GM19351 (cell line): ENCODE measurements around the gene GSDME.
A peak's percentile ranks its signal among the peaks of the same experiment; 100 is the strongest.
"Not testable (repeated sequence)": the region's sequence is repeated elsewhere in the genome, so short reads cannot be mapped to it uniquely, and the experiment has no call there.

Source experiments
- ATAC-seq: cut with Tn5 transposase; IDR thresholded peaks from one replicate; pipeline ENCODE4 v1.9.1; 2021; ENCODE audit warnings: mild to moderate bottlenecking, moderate library complexity; ENCODE audit not compliant: unreplicated experiment

Gene GSDME

GRCh38 chr7:24757353-24758275 is at the start of gene GSDME:
GSDME (minus strand) TSS chr7:24757464; CDS start chr7:24749774, 7,690 bp downstream.
- peak; percentile 60 for ATAC-seq

- ATAC-seq, result no peak
These were observed 45.0 kb upstream of the GSDME start for GRCh38 chr7:24802300-24802699.

DNA sequence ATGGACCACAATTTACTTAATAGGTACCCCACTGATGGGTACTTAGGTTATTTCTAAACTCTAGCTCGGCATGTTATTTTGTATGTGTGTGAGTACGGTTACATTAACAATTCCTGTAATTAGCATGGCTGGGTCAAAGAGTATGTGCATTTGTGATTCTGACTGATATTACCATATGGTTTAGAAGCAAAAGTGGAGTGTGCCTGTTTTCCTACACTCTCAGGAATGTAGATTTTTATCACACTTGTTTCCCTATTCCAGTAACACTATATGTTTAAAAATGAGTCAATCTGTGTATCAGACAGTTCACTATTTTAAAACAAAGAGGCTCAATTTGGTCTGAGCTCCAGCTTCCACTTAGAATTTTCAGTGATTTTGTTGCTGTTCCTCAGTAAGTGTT is 44.6 kb upstream of the GSDME start:
- no peak for ATAC-seq

DNA sequence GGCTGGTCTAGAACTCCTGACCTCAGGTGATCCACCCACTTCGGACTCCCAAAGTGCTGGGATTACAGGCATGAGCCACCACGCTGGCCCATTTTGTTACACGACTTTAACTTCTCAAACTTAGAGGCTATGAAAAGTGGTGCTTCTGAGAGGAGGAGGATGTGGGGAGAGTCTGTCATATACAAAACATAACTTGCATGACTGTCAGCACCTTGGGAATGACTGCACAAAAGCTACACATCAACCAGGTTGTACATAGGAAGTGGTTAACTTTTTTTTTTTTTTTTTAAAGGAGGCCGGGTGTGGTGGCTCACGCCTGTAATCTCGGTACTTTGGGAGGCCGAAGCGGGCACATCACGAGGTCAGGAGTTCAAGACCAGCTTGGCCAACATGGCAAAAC is 43.4 kb upstream of the GSDME start:
- no peak for ATAC-seq

GRCh38 chr7:24800073-24800472 is 42.8 kb upstream of the GSDME start:
- ATAC-seq, result no peak

DNA sequence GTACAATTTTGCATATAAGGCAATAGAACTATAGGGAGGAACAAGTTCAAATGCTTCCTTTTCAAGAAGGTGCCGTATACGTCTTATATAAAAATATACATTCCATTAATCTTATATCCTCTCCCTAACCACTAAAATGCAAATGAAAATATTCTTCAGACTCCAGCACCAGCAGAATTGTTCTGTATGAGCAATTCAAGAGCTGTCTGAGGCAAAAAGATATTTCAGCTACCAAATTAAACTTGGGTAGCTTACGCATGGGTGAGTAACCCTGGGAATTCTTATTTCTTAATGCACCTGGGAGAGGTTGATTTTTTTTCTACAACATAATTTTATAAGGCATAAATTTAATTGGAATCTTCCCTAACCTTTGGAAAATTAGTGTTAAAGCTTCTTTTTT is 42.2 kb upstream of the GSDME start:
- ATAC-seq, result no peak

GRCh38 chr7:24798261-24798660 is 41.0 kb upstream of the GSDME start:
- no peak for ATAC-seq

DNA sequence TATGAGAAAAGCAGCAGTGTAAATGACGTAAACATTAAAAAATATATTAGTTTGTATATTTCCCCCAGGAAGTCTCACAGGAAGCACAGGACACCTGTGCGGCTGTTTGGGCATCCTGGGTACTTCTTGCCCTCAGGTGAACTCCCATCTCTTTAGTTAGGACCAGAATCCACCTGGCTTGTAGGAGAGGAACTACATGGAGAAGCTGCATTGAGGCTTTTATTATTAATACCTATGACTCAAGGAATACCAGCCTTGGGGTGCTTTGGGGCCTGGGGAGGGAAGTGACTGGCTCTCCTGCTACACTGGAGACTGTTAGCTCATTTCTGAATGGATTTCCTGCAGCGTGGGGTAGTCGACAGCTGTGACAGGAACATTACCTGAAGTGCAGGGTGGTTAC is 40.0 kb upstream of the GSDME start:
- ATAC-seq, result no peak

DNA sequence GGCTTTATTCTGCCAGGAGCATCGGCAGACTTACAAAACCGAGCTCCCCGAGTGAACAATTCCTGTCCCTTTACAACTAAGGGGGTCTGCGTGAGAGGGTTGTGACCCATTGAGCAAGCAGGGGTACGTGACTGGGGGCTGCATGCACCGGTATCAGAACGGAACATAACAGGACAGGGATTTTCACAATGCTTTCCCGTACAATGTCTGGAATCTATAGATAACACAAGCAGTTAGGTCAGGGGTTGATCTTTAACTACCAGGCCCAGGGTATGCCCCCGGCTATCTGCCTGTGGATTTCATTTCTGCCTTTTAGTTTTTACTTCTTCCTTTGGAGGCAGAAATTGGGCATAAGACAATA is 38.1 kb upstream of the GSDME start:
- ATAC-seq, result no peak

- ATAC-seq, result not testable (repeated sequence)
These were observed 37.6 kb upstream of the GSDME start for GRCh38 chr7:24794751-24795406.

DNA sequence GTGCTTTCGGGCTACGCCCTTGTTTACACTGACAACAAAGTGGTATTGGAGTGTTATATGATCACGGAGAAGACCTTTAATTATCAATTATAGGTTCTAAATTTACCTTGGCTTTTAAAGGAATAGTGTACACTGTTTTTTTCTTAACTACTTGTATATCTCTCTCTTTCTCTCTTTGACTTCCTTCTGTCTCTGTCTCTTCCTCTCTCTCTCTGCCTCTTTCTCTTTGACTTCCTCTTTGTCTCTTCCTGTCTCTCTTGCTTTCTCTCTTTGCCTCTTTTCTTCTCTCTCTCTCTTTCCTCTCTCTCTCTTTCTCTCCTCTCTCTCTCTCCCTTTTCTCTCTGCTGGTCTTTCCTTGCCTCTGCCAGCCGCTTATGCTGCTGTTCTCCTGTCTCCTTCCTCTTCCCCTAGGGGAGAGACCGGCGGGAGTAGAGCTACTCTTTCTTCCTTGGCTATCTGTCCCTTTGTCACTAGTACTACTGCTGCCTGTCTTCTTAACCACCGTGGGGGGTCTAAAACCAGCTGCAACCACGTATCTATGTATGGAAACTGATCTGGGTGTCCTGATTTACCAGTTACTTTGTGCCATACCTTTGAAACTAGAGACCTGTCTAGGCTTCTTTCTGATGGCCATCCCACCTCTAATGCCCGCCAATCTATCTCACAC is 36.9 kb upstream of the GSDME start:
- ATAC-seq, result no peak

DNA sequence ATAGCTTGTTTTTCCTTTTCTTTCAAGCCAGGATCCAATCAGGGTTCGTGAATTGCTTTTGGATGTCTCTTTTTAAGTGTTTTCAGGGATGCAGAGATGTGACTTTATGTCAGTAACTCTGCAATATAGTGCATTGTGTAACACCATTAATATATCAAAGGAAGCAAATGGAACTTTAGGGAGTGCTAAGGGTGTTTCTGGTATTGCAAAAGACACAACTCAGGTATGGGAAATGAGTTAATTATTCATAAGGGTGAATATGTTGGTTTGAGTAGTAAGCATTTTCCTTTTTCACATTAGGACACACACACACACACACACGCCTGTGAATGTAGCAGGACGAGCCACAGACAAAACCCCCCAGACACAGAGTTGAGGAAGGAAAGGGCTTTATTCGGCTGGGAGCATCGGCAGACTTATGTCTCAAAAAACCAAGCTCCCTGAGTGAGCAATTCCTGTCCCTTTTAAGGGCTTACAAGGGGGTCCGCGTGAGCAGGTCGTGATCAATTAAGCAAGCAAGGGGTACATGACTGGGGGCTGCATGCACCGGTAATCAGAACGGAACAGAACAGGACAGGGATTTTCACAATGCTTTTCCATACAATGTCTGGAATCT is 31.8 kb upstream of the GSDME start:
- ATAC-seq, result no peak

DNA sequence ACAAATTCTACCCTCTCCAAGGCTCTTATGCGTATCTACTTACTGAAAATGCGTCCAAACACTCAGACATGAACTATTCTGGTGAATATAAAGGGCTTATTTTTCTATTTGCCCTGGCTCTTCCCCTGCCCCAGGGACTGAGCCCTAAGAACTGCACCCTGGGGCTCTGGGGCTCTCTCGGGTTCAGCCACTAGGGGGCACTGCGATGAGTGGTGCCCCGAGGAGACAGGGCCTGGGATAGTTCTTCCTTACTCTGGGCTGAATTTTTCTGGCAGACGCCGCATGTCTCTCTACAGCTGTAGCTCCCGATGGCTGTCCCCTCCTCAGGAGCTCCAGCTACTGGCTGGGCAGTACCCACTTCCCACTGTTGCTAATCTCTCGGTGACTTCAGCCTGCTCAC is 30.8 kb upstream of the GSDME start:
- ATAC-seq, result no peak

DNA sequence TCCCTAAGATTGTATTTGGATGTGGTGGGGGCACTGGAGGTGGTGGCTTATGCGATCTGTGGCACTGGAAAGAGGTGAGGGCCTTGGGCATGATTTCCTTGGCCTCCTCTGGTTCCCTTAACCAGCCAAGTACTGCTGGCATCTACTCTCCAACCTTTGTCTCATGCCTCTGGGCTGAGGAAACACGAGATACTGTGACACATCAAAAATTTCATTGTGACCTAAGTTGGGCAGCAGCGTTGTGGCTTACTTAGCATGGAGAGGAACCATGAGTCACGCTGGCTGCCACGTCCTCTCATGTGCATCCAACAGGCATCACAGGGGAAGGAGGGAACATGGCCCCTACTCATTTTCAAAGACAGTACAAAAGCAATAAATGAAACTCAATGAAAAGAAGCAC is 29.7 kb upstream of the GSDME start:
- ATAC-seq, result no peak

- ATAC-seq, result no peak
These were observed 29.0 kb upstream of the GSDME start for GRCh38 chr7:24786306-24786705.

DNA sequence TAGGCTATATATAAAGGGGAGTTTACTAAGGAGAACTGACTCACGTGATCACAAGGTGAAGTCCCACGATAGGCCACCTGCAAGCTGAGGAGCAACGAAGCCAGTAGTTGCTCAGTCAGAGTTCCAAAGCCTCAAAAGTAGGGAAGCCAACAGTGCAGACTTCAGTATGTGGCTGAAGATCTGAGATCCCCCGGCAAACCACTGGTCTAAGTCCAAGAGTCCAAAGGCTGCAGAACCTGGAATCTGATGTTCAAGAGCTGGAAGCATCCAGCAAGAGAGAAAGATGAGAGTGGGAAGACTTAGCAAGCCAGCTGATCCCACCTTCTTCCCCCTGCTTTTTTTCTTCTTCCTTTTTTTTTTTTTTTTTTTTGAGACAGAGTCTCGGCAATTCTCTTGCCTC is 27.0 kb upstream of the GSDME start:
- ATAC-seq, result no peak

DNA sequence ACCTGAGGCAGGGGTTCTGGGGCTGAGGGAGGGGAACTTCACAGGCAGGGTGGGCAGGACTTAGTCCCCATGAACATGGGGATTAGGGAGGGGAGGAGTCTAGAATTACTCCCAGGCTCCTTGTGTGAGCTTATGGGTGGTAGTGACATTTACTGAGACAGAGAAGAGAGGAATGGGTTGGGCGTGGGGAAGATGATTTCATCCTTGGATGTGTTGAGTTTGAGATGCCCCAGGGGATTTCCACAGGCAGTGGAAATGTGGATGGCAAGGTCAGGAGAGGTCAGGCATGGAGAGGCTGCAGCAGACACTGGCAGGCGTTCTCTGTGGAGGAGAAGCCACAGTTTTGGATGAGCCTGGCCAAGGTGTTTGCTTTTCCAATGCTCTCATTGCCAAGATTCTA is 26.4 kb upstream of the GSDME start:
- no peak for ATAC-seq

- ATAC-seq, result no peak
These were observed 23.8 kb upstream of the GSDME start for GRCh38 chr7:24781106-24781505.

DNA sequence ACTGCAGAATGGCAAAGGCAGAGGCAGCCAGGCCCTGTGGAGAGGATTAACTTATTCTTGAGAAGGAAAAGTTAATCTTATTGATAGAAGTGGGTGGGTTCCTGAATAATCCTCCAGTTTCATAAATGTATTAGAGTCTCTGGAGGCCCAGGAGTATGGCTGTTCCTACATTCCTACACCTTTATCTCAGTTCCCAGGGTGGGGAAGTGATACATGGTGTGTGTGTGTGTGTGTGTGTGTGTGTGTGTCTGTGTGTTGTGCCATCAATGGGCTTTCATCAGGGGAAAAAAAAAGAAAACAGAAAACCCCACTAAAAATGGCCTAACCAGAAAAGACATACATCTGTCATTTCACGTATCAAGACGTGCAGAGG is 22.0 kb upstream of the GSDME start:
- no peak for ATAC-seq

GRCh38 chr7:24778543-24779282 is 21.4 kb upstream of the GSDME start:
- no peak for ATAC-seq

- no peak for ATAC-seq
These were observed 20.5 kb upstream of the GSDME start for GRCh38 chr7:24777806-24778205.
